HG02981 (cell line): ENCODE measurements around the gene MDM1.

Experiments used
- ATAC-seq: cut with Tn5 transposase; IDR thresholded peaks from one replicate; pipeline ENCODE4 v1.9.1; 2021; ENCODE audit warnings: mild to moderate bottlenecking, moderate library complexity; ENCODE audit not compliant: unreplicated experiment

The MDM1 gene

DNA sequence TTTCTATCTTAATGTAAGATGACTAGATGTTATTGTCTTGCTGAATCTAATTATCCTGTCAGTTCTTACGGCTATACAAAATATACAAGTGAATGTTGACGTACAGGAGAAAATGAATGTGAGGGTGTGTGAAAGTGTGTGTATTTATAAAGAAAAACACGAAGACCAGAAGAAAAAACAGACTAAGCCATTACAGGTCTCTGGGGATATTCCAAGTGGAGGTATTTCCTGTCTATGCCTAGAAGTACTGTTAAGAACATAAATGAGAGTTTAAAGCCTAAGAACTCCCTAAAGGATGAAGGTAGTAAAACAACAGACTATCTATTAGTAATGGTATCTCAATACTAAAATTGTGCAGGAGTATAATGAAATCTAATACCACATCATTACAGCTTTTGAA lies 7.6 kb downstream of the MDM1 start:
- no peak for ATAC-seq

- ATAC-seq: no peak
Observed at GRCh38 chr12:68321140-68321539, 11.0 kb downstream of the MDM1 start.

DNA sequence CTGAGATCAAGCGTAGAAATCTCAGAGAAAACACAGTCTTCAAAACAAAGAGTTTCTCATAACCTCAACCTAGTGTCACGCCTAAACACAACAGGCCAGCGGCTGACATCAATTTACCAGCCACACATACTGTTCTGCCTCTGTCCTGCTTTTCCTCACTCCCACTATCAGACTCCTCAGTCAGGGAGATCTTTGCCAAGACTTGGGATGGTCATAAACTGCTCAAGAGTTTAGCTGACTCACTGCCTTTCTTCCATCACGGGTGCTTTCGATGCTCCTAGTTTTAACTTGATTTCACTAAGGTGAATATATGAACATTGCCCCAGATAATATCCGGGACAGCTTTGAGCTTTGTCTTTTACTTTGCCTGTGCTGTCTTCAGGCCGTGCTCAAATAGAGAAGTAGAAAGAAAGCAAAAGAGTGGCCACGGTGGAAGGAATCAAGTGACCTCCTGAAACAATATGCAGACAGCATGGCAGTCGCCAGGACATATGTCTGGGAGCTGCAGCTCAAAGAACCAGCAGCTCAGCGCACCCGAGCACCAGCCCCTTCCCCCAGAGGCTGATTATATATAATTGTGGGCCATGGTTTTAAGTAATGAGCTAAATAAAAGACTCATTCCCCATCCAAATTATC lies 12.1 kb downstream of the MDM1 start:
- ATAC-seq: no peak

DNA sequence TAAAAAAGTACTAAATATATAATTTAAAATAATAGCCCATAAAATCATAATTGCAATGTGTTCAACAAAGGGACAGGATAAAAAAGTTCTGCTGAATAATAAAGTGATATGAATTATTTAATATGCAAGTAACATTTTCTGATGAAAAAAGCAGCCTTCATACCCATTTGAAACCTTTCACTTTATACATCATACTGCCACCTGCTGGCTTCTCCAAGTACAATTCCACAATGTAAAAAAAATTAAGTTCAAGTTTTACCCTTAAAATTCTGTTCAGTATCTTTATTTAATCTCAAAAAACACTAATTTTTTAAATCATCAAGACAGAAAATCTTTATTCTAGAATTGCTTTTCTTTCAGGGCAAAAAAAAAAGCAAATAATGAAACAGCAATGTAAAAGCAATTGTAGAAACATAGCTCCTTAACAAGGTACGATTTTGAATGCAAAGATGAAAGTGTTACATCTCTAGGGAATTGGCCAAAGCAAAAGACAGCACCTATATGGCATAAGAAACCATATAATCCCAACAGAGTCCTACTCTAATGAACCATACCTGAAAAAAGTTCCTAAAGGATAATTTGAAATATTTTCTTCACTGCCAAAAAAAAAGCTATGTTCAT lies 15.0 kb downstream of the MDM1 start:
- ATAC-seq: no peak

DNA sequence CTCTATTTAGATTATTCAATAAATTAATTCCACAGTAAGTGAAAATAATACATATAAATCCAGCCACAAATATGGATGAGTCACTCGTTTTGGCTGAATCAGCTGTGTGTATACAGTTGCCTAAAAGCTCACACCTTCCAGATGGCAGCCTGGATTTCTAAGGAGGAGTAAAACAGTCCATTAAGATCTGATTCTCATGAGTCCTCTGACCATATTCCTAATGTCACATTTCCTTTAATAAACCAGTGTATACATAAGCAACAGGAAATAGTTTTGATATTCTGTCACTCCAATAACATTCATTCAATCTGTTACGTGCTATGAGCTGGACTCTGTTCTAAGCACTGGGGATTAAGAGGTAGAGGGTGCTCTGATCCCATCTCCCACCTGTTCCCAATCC lies 21.8 kb downstream of the MDM1 start:
- ATAC-seq: no peak

DNA sequence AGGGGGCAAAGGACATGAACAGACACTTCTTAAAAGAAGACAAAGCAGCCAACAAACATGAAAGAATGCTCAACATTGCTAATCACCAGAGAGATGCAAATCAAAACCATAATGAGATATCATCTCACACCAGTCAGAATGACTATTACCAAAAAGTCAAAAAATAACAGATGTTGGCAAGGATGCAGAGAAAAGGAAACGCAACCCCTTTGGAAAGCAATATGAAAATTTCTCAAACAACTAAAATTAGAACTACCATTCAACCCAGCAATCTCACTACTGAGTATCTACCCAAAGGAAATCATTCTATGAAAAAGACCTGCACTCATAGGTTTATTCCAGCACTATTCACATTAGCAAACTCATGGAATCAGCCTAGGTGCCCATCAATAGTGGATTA lies 25.6 kb downstream of the MDM1 start:
- no peak for ATAC-seq

DNA sequence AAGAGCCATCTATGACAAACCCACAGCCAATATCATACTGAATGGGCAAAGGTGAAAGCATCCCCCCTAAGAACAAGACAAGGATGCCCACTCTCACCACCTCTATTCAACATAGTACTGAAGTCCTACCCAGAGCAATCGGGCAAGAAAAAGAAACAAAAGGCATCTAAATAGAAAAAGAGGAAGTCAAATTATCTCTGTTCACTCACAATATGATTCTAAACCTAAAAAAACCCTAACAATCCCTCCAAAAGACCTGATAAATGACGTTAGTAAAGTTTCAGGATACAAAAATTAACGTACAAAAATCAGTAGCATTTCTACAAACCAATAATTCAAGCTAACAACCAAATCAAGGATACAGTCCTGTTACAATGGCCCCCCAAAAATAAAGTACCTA lies 26.9 kb downstream of the MDM1 start:
- no peak for ATAC-seq

DNA sequence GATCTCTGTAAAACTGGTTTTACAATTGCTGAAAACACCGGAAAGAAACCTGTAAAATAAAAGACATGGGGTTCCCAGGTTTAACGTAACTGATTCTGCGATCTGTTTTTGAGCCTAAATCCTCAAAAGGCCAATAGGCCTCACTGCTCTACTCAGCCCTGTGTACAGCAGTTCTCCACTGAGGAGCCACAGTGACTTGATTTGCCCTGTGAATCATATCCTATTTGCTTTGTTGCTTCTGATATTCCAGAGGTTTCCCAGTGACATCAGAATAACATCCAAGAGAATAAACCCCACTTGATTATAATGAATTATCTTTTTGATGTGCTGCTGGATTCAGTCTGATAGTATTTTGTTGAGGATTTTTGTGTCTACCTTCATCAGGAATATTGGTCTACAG lies 27.5 kb downstream of the MDM1 start:
- no peak for ATAC-seq

DNA sequence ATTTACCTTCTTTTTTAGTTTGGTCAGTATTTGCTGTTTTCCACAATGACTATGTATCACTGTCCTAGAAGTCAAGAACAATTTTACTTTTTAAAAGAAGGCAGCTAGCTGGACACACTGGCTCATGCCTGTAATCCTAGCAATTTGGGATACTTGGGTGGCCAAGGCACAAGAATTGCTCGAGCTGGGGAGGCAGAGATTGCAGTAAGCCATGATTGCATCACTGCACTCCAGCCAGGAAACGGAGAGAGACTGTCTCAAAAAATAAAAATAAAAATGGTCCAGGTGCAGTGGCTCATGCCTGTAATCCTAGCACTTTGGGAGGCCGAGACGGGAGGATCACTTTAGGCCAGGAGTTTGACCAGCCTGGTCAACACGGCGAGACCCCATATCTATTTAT lies 28.3 kb downstream of the MDM1 start:
- no peak for ATAC-seq

DNA sequence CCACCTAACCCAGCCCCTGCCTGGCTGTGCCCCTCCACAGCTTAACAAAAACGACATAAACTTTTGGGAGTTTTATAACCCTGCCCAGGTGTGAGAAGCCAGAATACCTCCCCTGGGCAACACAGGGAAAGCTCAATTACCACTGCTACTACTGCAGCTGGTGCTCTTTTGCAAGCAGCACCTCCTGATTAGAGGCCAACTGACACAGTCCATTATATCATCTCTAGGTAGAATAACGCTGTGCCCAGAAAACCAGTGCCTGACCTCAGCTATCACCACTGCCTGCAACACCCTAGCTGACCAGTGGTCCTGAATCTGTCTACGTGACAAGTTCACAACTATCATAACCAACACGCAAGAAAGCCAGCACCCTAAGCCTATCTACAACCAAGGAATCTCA lies 34.2 kb downstream of the MDM1 start:
- no peak for ATAC-seq

DNA sequence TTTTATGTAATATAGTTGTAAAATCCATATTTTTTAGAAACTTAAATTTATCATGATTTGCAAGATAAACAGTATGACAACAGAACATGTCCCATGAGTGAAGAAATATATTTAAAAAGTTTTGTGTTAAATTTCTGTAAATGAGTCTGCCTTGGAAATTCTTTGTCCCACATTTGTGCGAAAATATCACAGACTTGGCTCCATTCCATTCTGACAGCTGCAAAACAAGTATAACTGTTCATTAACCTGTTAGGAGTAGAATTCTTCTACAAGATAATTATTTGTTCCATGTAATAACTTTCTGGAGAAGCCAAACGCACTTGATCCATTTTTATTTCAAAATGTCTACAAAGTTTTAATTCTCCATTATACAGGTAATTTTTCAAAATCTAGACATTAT lies 37.9 kb downstream of the MDM1 start:
- no peak for ATAC-seq

GRCh38 chr12:68293347-68293746 lies 38.8 kb downstream of the MDM1 start:
- no peak for ATAC-seq

GRCh38 chr12:68292151-68292943 lies 39.8 kb downstream of the MDM1 start:
- no peak for ATAC-seq

DNA sequence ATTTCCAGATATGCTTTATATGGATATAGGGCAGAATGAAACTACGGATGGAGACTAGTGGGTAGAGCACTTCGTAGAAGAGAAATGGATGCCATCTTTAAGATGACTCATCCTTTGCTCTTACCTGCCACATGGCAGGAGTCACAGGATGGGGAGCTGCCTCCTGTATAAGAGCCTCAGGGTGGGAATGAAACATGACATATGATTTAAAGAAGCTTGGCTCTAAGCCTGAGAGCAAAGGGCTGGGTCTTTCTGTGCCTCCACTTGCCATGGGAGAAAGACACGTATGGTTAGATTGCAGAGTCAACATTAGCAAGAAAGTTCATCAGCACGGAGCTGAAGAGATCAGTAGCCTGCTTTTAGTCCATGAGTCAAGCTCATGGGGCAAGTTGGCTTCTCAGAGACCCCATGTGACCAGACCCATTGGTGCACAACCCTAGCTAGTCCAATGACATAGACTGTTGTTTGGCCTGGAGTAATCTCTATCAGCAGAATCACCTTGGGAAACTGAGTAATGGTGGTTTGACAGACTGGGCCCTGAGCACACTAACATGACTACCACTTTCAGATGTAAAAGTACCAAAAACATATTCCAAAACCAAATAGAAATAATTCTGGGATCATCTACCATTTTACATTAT lies 40.6 kb downstream of the MDM1 start:
- ATAC-seq: no peak

DNA sequence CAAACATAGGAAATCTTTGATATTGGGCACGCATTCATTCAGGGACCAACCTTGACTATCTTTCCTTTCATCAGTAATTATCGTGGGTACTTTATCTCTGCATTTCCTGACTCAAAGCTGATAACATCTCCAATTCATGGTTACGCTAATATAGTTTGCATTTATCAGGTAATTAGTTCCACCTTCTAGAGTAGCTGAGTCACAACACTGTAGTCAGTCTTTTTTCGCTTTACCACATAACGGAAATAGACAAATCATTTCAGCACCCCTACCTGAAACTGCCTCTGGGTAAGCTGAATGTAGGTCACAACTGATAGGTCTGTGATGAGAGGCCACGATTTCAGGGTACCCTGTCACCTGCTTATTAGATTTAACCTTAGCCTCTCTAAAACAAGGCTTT lies 42.0 kb downstream of the MDM1 start:
- ATAC-seq: peak; percentile 97

DNA sequence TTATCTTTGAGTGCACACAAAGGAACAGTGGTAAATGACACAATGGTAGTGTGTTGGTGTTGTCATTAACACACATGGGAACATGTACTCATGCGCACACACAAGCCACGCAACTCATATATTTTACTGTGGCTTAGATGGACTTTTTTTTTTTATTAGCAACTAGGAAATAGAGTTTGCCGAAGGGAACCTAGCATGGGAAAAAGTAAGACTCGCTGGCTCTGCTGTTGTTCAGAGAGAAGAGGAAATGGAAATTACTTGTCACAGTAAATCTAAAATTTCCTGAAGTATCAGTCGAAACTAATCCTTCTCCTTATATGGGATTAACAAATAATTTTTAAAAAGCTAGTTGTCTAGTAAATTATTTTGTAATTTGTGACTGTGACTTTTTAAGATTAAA lies 45.1 kb downstream of the MDM1 start:
- no peak for ATAC-seq

DNA sequence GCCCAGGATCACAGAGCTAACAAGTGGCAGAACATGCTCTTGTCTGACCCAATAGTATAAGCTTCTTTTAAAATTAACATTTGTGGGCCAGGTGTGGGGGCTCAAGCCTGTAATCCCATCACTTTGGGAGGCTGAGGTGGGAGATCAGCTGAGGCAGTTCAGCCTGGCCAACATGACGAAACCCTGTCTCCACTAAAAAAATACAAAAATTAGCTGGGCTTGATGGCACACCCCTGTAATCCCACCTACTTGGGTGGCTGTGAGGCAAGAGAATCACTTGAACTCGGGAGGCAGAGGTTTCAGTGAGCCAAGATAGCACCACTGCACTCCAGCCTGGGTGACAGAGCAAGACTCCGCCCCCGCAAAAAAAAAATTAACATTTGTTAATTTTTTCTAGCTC lies 45.8 kb downstream of the MDM1 start:
- ATAC-seq: no peak

GRCh38 chr12:68285541-68285940 lies 46.6 kb downstream of the MDM1 start:
- no peak for ATAC-seq

DNA sequence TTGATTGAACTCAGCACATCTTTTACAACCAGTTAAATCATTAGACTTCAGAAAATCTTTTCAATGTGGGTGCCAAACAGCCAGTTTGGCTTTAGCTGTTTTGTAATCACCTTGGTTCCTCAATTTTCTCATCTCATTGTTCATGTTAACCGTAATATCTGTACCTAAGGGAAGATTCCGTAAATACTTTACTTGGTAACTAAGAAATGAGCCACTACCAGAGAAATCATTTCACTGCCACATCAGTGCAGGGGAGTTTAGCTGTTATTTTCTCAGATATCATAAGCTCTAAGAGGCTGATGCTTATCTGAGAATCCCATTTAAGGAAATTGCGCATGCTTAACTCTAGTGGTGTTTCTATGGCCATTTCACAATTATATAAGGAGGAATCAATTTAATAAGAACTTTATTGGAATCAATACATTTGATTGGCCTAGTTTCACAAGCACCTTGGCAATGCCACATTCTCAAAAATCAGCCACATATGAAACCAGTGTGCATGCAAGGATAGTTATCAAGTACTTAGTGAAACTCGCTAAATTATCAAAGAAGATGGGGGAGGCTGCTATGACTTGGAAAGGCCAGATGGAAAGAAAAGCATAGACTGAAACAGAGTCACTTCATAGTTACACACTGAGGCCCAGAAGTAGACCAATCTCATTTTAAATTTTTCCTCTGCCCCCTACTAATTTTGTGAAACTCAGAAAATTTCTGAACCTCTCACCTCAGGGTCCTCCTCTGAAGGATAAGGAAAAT lies 50.7 kb downstream of the MDM1 start:
- no peak for ATAC-seq

GRCh38 chr12:68280240-68280639 lies 51.9 kb downstream of the MDM1 start:
- ATAC-seq: no peak
